Astrocyte of the hippocampus (primary cell): ENCODE measurements around the gene TET2.
A peak's percentile ranks its signal among the peaks of the same experiment; 100 is the strongest.
"Not testable (repeated sequence)": the region's sequence is repeated elsewhere in the genome, so short reads cannot be mapped to it uniquely, and the experiment has no call there.

Experiments used
- DNase-seq: peaks from one replicate; pipeline ENCODE4 v3.0.0; 2011; ENCODE audit warnings: low read depth, low spot score

The TET2 gene

DNA sequence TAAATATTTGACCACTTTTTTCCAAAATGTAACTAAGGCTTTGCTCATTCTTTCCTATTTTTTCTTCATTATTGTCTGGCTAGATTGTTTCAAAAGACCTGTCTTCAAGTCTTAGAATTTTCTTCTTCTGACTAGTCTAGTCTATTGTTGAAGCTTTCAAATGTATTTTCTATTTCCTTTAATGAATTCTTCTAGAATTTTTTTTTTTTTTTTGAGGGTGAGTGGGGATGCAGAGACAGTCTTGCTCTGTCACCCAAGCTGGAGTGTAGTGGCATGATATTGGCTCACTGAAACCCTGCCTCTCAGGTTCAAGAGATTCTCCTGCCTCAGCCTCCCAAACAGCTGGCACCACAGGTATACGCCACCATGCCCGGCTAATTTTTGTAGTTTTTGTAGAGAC is 141.4 kb downstream of the TET2 start:
- no peak for DNase-seq

GRCh38 chr4:105291925-105292324 is 145.2 kb downstream of the TET2 start:
- no peak for DNase-seq

DNA sequence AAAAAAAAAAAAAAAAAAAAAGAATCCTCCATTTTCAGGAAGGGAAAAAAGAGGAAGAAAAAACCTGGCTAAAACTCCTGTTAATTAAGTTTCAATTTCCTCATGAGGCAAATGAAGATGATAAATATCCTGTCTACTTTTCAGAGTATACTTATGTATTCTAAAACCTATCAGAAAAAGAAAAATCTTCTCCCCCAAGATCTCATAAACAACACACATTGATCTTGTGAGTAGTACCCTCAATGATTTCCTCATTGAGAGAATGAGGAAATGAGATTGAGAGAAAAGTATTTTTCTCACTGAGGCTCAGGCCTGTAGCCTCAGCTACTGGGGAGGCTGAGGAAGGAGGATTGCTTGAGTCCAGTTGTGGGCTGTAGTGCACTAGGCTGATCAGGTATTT is 146.7 kb downstream of the TET2 start:
- DNase-seq = no peak

GRCh38 chr4:105296672-105297071 is 150.0 kb downstream of the TET2 start:
- DNase-seq = no peak

GRCh38 chr4:105299027-105299426 is 152.4 kb downstream of the TET2 start:
- DNase-seq = not testable (repeated sequence)

- DNase-seq = no peak
Measured at GRCh38 chr4:105304085-105304484, 157.4 kb downstream of the TET2 start.

DNA sequence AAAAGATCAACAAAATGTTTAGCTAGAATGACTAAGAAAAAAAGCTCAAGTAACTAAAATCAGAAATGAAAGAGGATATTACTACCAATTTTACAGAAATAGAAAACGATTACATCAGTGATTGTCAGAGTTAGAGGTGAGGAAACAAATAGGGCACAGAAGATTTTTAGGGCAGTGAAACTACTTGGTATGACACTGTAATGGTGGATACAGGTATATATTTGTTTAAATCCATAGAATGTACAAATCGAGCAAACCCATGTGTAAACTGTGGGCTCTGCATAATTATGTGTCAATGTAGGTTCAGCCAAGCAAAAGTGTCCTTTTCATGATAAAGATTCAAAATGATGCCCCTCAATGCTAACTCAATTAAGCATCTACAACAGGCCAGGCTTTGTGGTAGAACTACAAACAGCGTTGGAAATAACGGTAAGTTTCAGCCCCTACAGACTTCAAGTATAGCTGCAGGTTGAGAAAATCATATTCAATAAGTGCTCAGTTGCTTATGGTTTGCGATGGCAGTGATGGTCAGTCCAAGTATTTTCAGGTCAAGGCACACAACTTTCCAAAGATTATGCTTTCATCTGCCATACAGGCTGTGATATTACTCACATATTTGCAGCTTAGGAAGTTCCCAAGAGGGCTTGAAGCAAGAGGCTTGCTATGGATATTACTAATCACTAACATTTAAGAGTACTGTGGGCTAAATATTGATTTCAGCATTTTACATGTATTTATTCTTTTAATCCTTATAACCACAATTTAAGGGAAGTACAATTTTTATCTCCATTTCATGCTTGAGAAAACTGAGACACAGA is 158.6 kb downstream of the TET2 start:
- DNase-seq = no peak

GRCh38 chr4:105306158-105306781 is 159.6 kb downstream of the TET2 start:
- DNase-seq = no peak

- no peak for DNase-seq
Measured at GRCh38 chr4:105306820-105307219, 160.1 kb downstream of the TET2 start.

DNA sequence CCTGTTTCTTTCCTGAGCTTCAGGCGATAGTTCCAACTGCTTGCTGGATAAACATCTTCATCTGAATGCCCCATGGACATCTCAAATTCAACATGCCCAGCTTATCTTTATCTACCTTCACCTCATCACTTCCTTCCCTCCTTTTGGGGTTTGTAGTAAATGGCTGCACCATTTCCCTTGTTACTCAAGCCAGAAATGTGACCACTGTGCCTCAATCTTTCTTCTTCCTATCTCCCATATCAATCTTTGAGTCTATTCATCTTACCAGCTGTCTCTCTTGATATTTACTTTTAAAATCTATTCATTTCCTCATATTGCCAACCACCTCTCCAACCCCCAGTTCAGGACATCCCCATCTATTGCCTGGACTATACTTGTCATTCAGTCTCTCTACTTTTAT is 171.8 kb downstream of the TET2 start:
- no peak for DNase-seq

DNA sequence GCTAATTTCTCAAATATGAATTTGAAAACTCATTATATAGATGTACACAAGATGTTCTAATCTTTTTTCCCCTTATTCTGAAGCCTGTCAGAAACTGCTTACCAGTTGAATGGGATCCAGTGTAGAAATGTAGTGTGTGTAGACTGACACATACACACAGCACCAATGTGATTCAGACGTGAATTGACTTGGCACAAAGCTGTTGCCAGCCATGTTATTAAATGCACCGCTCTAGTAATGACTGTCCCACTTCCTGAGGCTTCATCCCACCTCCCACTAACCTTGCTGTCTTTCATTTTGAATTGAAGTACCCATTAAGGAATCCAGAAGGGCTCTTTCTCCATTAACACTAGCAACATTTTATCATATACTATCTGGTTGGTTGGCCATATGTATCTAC is 180.5 kb downstream of the TET2 start:
- DNase-seq = no peak

DNA sequence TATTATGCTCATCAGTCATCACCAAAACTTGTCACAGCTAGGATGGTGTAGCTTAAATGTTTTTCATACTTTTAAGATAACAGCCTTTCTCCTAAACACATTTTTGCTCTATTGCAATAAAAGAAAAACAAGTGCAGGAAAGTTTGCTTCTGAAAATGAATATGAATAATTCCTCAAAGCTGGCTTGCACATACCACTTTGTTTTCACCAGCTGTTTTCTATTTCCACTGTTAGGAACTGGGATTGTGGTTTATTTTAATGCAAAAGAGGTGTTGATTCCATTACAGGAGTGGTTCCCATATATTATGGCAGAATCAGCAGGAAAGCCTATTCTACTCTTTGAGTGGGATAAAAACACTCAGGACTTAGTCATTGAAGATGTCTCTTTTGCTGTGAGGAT is 181.3 kb downstream of the TET2 start:
- no peak for DNase-seq

GRCh38 chr4:105329081-105329480 is 182.4 kb downstream of the TET2 start:
- peak; percentile 47 for DNase-seq
